Mucosa of descending colon (tissue), 3 donors: ENCODE data around the gene GALR1. TPM values are rescaled to one million over a fixed set of nuclear protein-coding genes. Genes with fewer than 3 reads are reported as not detected.
A peak's percentile ranks its signal among the peaks of the same experiment; 100 is the strongest.

Source experiments
- ATAC-seq: fragments of 200-7000 bp; cut with Tn5 transposase; one replicate; pipeline ENCODE4 v1.9.1; 2020; ENCODE audit warnings: mild to moderate bottlenecking, moderate library complexity
- DNase-seq, 3 donors: peaks; one replicate each; pipeline ENCODE4 v3.0.0-alpha.2; 2020
- H3K36me3 ChIP-seq: fragments of 200-600 bp; one replicate; pipeline ENCODE4 v1.8.0; 2021; ENCODE audit warnings: low read depth, mild to moderate bottlenecking
- H3K4me1 ChIP-seq: fragments of 200-600 bp; one replicate; pipeline ENCODE4 v1.8.0; 2021; ENCODE audit warnings: low read depth, mild to moderate bottlenecking
- H3K4me3 ChIP-seq: fragments of 200-600 bp; one replicate; pipeline ENCODE4 v1.8.0; 2021; ENCODE audit warnings: mild to moderate bottlenecking
- H3K9me3 ChIP-seq: fragments of 200-600 bp; one replicate; pipeline ENCODE4 v1.8.0; 2021; ENCODE audit warnings: mild to moderate bottlenecking
- CTCF ChIP-seq: fragments of 200-600 bp; IDR thresholded peaks from one replicate; pipeline ENCODE4 v1.8.0; 2022; ENCODE audit warnings: antibody characterized with exemption, mild to moderate bottlenecking
- intact Hi-C, 2 donors: fragments of 100-400 bp; cut with DNase I in 1 of 2; cut with micrococcal nuclease in 1 of 2; formaldehyde crosslinking; loops; one replicate each; pipeline versions ENCODE4 v1.11.0 to v1.11.1; 2022; cut with DNase I, micrococcal nuclease
- long read RNA-seq, 2 donors: library from polyadenylated mRNA; unstranded; transcript quantifications; one replicate each; pipeline ENCODE4 v2.0.0, GENCODE V29; 2019 to 2021
- total RNA-seq, 3 donors: library from RNA; stranded (reverse); fragmentation: NEBNext Ultra II Directional in 2 of 3; extraction: Animal tissue kit (Norgen Biotek cat#: 25700) in 2 of 3; gene quantifications; one replicate each; pipeline versions ENCODE4 v1.2.1 to v1.2.4, GENCODE V29; 2021 to 2023
- donor health status: DM: no; HTN: no; CAD: no; lungs with moderate emphysema.
- donor health status: DM: no; HTN: no; CAD: no.
- donor health status: DM: no; HTN: yes; CAD: no.

GALR1 gene
- total RNA-seq, result under 1 TPM; 0.05 to 0.92 (median 0.06) TPM
- long read RNA-seq, donor 1, full-length matches to known transcripts, result 2 of 2 reads
- long read RNA-seq, donor 1, partial matches to known transcripts, result 0 of 2 reads
- long read RNA-seq, donor 1, other reads (novel, unspliced or antisense), result 0 of 2 reads
- long read RNA-seq, donor 2, result 0 reads

GRCh38 chr18:77249569-77250500 lies at the start of gene GALR1:
GALR1 (plus strand) TSS chr18:77249848; CDS start chr18:77250549, 701 bp downstream.
- DNase-seq (no peak), ATAC-seq (peak; percentile 55)
- intact Hi-C loops, result no loop called here
- TF ChIP-seq CTCF, result no peak
- no peaks in the 10 kb centered on the region for H3K9me3 ChIP-seq
- H3K4me1 ChIP-seq, result peaks cover 11% of the 10 kb centered on the region
- no peaks in the 10 kb centered on the region for H3K36me3 ChIP-seq
- no peak within 1 kb of the TSS for H3K4me3 ChIP-seq

- DNase-seq (no peak), ATAC-seq (no peak)
- no peaks in the 10 kb centered on the region for H3K36me3 ChIP-seq
- no peak overlapping the region for H3K4me3 ChIP-seq
- H3K4me1 ChIP-seq, result no peaks in the 10 kb centered on the region
- H3K9me3 ChIP-seq, result no peaks in the 10 kb centered on the region
- TF ChIP-seq CTCF, result no peak
- intact Hi-C loops, result loop anchor here in 1 of 2 donors (10.0 kb wide), 1 partner anchor 197 kb away; no protein-coding TSS in a partner anchor
These were observed 48.1 kb upstream of the GALR1 start for GRCh38 chr18:77201506-77201905.

- intact Hi-C loops, result loop anchor here in 1 of 2 donors (10.0 kb wide), 1 partner anchor 198 kb away; no protein-coding TSS in a partner anchor
- no peak for DNase-seq
These were observed 47.3 kb upstream of the GALR1 start for GRCh38 chr18:77202329-77202728.

GRCh38 chr18:77203071-77203470 lies 46.6 kb upstream of the GALR1 start:
- peaks cover 3% of the 10 kb centered on the region for H3K4me1 ChIP-seq
- no peak for TF ChIP-seq CTCF
- H3K4me3 ChIP-seq, result no peak overlapping the region
- intact Hi-C loops, result loop anchor here in 1 of 2 donors (10.0 kb wide), 1 partner anchor 198 kb away; no protein-coding TSS in a partner anchor
- no peaks in the 10 kb centered on the region for H3K9me3 ChIP-seq
- no peaks in the 10 kb centered on the region for H3K36me3 ChIP-seq
- ATAC-seq (no peak), DNase-seq (no peak)

More at GRCh38 chr18:77202329-77202728, 47.3 kb upstream of the GALR1 start:
- no peak for ATAC-seq
- no peak overlapping the region for H3K4me3 ChIP-seq
- peaks cover 3% of the 10 kb centered on the region for H3K4me1 ChIP-seq
- H3K36me3 ChIP-seq, result no peaks in the 10 kb centered on the region
- no peaks in the 10 kb centered on the region for H3K9me3 ChIP-seq
- no peak for TF ChIP-seq CTCF

- TF ChIP-seq CTCF, result no peak
- H3K4me1 ChIP-seq, result peaks cover 3% of the 10 kb centered on the region
- intact Hi-C loops, result loop anchor here in 1 of 2 donors (10.0 kb wide), 1 partner anchor 199 kb away; no protein-coding TSS in a partner anchor
- ATAC-seq (no peak), DNase-seq (no peak)
- no peak overlapping the region for H3K4me3 ChIP-seq
- no peaks in the 10 kb centered on the region for H3K36me3 ChIP-seq
- no peaks in the 10 kb centered on the region for H3K9me3 ChIP-seq
These were observed 45.8 kb upstream of the GALR1 start for GRCh38 chr18:77203851-77204250.
